Activated naive CD4-positive, alpha-beta T cell treated with anti-CD3 and anti-CD28 coated beads, Interleukin-2, amount 50 U/mL, for 72 hours (primary cell): ENCODE measurements around the gene KLF7. TPM values are rescaled to one million over a fixed set of nuclear protein-coding genes. Genes with fewer than 3 reads are reported as not detected.
"Not testable (repeated sequence)": the region's sequence is repeated elsewhere in the genome, so short reads cannot be mapped to it uniquely, and the experiment has no call there.

Source experiments
- ATAC-seq, 2 donors: fragments of 150-1000 bp; cut with Tn5 transposase; 2 replicates each; pipeline ENCODE4 v1.10.0; 2021; ENCODE audit warnings: mild to moderate bottlenecking in 2 of 2, moderate library complexity in 2 of 2
- DNase-seq, 2 donors: peaks; one replicate each; pipeline ENCODE4 v3.0.0; 2021 to 2022; ENCODE audit warnings: low spot score in 2 of 2
- H3K27ac Mint-ChIP-seq, 2 donors: one replicate each; pipeline ENCODE4 v1.8.0; 2022; ENCODE audit warnings: mild to moderate bottlenecking in 2 of 2, mixed read lengths in 2 of 2
- H3K36me3 Mint-ChIP-seq, 2 donors: one replicate each; pipeline ENCODE4 v1.8.0; 2022; ENCODE audit warnings: mixed read lengths in 2 of 2
- H3K9me3 Mint-ChIP-seq, 2 donors: one replicate each; pipeline ENCODE4 v1.8.0; 2022; ENCODE audit warnings: mixed read lengths in 2 of 2
- total RNA-seq, 2 donors: library from RNA; stranded (reverse); gene quantifications; one replicate each; pipeline ENCODE4 v1.2.3, GENCODE V29; 2022

Gene KLF7
- total RNA-seq, 2 donors from 2014 or later, result 26.8 to 28.7 TPM

- ATAC-seq (no peak), DNase-seq (no peak)
- Mint-ChIP-seq H3K27ac (no peak overlapping the region), H3K9me3 (peaks cover 0 to 7% of the 10 kb centered on the region in 2 donors), H3K36me3 (no peaks in the 10 kb centered on the region)
Measured at GRCh38 chr2:207048416-207048815, 117.3 kb downstream of the KLF7 start.

- no peaks in the 10 kb centered on the region for H3K9me3 Mint-ChIP-seq
- H3K27ac Mint-ChIP-seq, result peak overlapping the region in 1 of 2 donors; percentile 55
- ATAC-seq, result peak; percentile 87 to 95
- DNase-seq, result peak in 1 of 2 donors; percentile 4
- H3K36me3 Mint-ChIP-seq, result no peaks in the 10 kb centered on the region
Measured at GRCh38 chr2:207046724-207047123, 119.0 kb downstream of the KLF7 start.

- no peaks in the 10 kb centered on the region for H3K9me3 Mint-ChIP-seq
- DNase-seq, result no peak
- H3K36me3 Mint-ChIP-seq, result no peaks in the 10 kb centered on the region
- no peak for ATAC-seq
- H3K27ac Mint-ChIP-seq, result no peak overlapping the region
Measured at GRCh38 chr2:207045531-207045930, 120.2 kb downstream of the KLF7 start.

- Mint-ChIP-seq H3K9me3 (no peaks in the 10 kb centered on the region), H3K27ac (no peak overlapping the region), H3K36me3 (no peaks in the 10 kb centered on the region)
- no peak for DNase-seq
- ATAC-seq, result no peak
Measured at GRCh38 chr2:207044379-207045362, 121.1 kb downstream of the KLF7 start.

- H3K27ac Mint-ChIP-seq, result no peak overlapping the region
- H3K9me3 Mint-ChIP-seq, result no peaks in the 10 kb centered on the region
- DNase-seq (no peak), ATAC-seq (no peak)
- H3K36me3 Mint-ChIP-seq, result no peaks in the 10 kb centered on the region
Measured at GRCh38 chr2:207042841-207043240, 122.9 kb downstream of the KLF7 start.

GRCh38 chr2:207041786-207042554, 123.8 kb downstream of the KLF7 start:
- Mint-ChIP-seq H3K27ac (no peak overlapping the region), H3K9me3 (no peaks in the 10 kb centered on the region), H3K36me3 (no peaks in the 10 kb centered on the region)
- ATAC-seq (no peak), DNase-seq (no peak)

- DNase-seq (no peak), ATAC-seq (no peak)
- no peaks in the 10 kb centered on the region for H3K36me3 Mint-ChIP-seq
- H3K9me3 Mint-ChIP-seq, result no peaks in the 10 kb centered on the region
- H3K27ac Mint-ChIP-seq, result no peak overlapping the region
Measured at GRCh38 chr2:207041279-207041678, 124.5 kb downstream of the KLF7 start.

- no peak overlapping the region for H3K27ac Mint-ChIP-seq
- no peaks in the 10 kb centered on the region for H3K9me3 Mint-ChIP-seq
- H3K36me3 Mint-ChIP-seq, result no peaks in the 10 kb centered on the region
- DNase-seq, result no peak
- no peak for ATAC-seq
Measured at GRCh38 chr2:207040696-207041095, 125.1 kb downstream of the KLF7 start.

- Mint-ChIP-seq H3K9me3 (peaks cover 0 to 2% of the 10 kb centered on the region in 2 donors), H3K27ac (no peak overlapping the region), H3K36me3 (no peaks in the 10 kb centered on the region)
- ATAC-seq (no peak), DNase-seq (no peak)
Measured at GRCh38 chr2:207039225-207039624, 126.5 kb downstream of the KLF7 start.

- no peak for ATAC-seq
- no peak for DNase-seq
- peaks cover 2 to 8% of the 10 kb centered on the region in 2 donors for H3K9me3 Mint-ChIP-seq
- H3K36me3 Mint-ChIP-seq, result peaks cover 3 to 4% of the 10 kb centered on the region in 2 donors
- H3K27ac Mint-ChIP-seq, result no peak overlapping the region
Measured at GRCh38 chr2:207038299-207038698, 127.4 kb downstream of the KLF7 start.

GRCh38 chr2:207037896-207038295, 127.9 kb downstream of the KLF7 start:
- no peak for ATAC-seq
- DNase-seq, result no peak
- H3K36me3 Mint-ChIP-seq, result peaks cover 6 to 7% of the 10 kb centered on the region in 2 donors
- H3K9me3 Mint-ChIP-seq, result peaks cover 6 to 12% of the 10 kb centered on the region in 2 donors
- H3K27ac Mint-ChIP-seq, result no peak overlapping the region

- ATAC-seq, H3K27ac Mint-ChIP-seq, DNase-seq, H3K36me3 Mint-ChIP-seq: not testable (repeated sequence)
- peaks cover 7 to 12% of the 10 kb centered on the region in 2 donors for H3K9me3 Mint-ChIP-seq
Measured at GRCh38 chr2:207037023-207037422, 128.7 kb downstream of the KLF7 start.

GRCh38 chr2:207035875-207036274, 129.9 kb downstream of the KLF7 start:
- H3K27ac Mint-ChIP-seq, result no peak overlapping the region
- ATAC-seq, result no peak
- H3K9me3 Mint-ChIP-seq, result peaks cover 7 to 12% of the 10 kb centered on the region in 2 donors
- peaks cover 6 to 7% of the 10 kb centered on the region in 2 donors for H3K36me3 Mint-ChIP-seq
- no peak for DNase-seq

- Mint-ChIP-seq H3K9me3 (peaks cover 7 to 17% of the 10 kb centered on the region in 2 donors), H3K36me3 (peaks cover 6 to 7% of the 10 kb centered on the region in 2 donors), H3K27ac (no peak overlapping the region)
- DNase-seq, result no peak
- ATAC-seq, result no peak
Measured at GRCh38 chr2:207032490-207032889, 133.3 kb downstream of the KLF7 start.
